Breast epithelium (tissue), 4 donors: ENCODE results near the gene NOS2. TPM values are rescaled to one million over a fixed set of nuclear protein-coding genes. Genes with fewer than 3 reads are reported as not detected.
A peak's percentile ranks its signal among the peaks of the same experiment; 100 is the strongest.
"Not testable (repeated sequence)": the region's sequence is repeated elsewhere in the genome, so short reads cannot be mapped to it uniquely, and the experiment has no call there.

Experiments used
- DNase-seq, 2 donors: peaks; one replicate each; pipeline ENCODE4 v3.0.0-alpha.2; 2019; ENCODE audit warnings: low spot score in 2 of 2
- H3K27ac ChIP-seq, 2 donors: fragments of 200-600 bp; sonication (generic) in 1 of 2; one replicate each; pipeline ENCODE4 v1.5.1; 2016 to 2019; ENCODE audit warnings: mild to moderate bottlenecking in 1 of 2
- H3K27me3 ChIP-seq, 2 donors: fragments of 200-600 bp; sonication (generic) in 1 of 2; one replicate each; pipeline versions ENCODE4 v1.5.1 to v1.6.0; 2017 to 2019; ENCODE audit warnings: control low read depth in 1 of 2, mild to moderate bottlenecking in 1 of 2
- H3K36me3 ChIP-seq: fragments of 200-600 bp; one replicate; pipeline ENCODE4 v1.5.1; 2019
- H3K4me1 ChIP-seq, 2 donors: fragments of 200-600 bp; sonication (generic); one replicate each; pipeline ENCODE4 v1.5.1; 2016 to 2019; ENCODE audit warnings: control low read depth in 1 of 2
- H3K4me3 ChIP-seq, 3 donors: fragments of 200-600 bp; sonication (generic); 1 replicate in 2 of 3; 2 replicates in 1 of 3; pipeline ENCODE4 v1.5.1; 2016 to 2019; ENCODE audit warnings: mild to moderate bottlenecking in 3 of 3, moderate library complexity in 2 of 3
- H3K9me3 ChIP-seq, 2 donors: fragments of 200-600 bp; sonication (generic) in 1 of 2; one replicate each; pipeline ENCODE4 v1.5.1; 2016 to 2019; ENCODE audit warnings: control low read depth in 1 of 2
- CTCF ChIP-seq, 3 donors: fragments of 450-650 bp; IDR thresholded peaks; one replicate each; pipeline ENCODE4 v1.5.1; 2016 to 2017; ENCODE audit warnings: antibody characterized with exemption in 3 of 3, mild to moderate bottlenecking in 3 of 3, moderate library complexity in 3 of 3
- POLR2A ChIP-seq: fragments of 450-650 bp; IDR thresholded peaks from one replicate; pipeline ENCODE4 v1.6.1; 2016; ENCODE audit warnings: antibody characterized with exemption, mild to moderate bottlenecking, moderate library complexity
- POLR2AphosphoS5 ChIP-seq, 3 donors: sonication (generic); formaldehyde crosslinking; IDR thresholded peaks; one replicate each; pipeline ENCODE4 v1.6.1; 2017; ENCODE audit warnings: antibody characterized with exemption in 3 of 3
- intact Hi-C: fragments of 100-400 bp; cut with DNase I; formaldehyde crosslinking; loops from one replicate; pipeline ENCODE4 v1.15.1; 2023; ENCODE audit warnings: low total_unique reads
- total RNA-seq, 3 donors: library from RNA; depleted of rRNA; stranded (reverse); fragments of >200 nt; gene quantifications; one replicate each; pipeline ENCODE4 v1.1.0, GENCODE V29; 2016

NOS2 gene
- total RNA-seq, 3 donors from 2014 or later, result 0.16 to 0.33 (median 0.29) TPM

GRCh38 chr17:27824176-27824715, 23.9 kb upstream of the NOS2 start:
- H3K4me3 ChIP-seq, result no peak overlapping the region
- H3K9me3 ChIP-seq, result no peaks in the 10 kb centered on the region
- no peak overlapping the region for H3K27ac ChIP-seq
- no peaks in the 10 kb centered on the region for H3K27me3 ChIP-seq
- intact Hi-C loops, result no loop called here
- no peak for DNase-seq
- no peaks in the 10 kb centered on the region for H3K4me1 ChIP-seq
- H3K36me3 ChIP-seq, result no peaks in the 10 kb centered on the region
- no peak for TF ChIP-seq CTCF (IDR thresholded peaks at IDR 0.05)
- TF ChIP-seq POLR2A, result no peak
- TF ChIP-seq POLR2AphosphoS5 (IDR thresholded peaks at IDR 0.05), result no peak

DNA sequence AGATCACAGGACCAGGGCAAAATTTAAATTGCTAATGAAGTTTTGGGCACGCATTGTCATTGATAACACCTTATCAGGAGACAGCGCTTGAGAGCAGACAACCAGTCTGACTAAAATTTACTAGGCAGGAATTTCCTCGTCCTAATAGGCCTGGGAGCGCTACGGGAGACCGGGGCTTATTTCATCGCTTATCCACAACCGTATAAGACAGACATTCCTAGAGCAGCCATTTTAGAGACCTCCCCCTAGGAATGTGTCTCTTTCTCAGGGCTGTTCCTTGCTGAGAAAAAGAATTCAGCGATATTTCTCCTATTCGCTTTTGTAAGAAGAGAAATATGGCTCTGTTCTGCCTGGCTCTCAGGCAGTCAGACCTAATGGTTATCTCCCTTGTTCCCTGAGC, 21.8 kb upstream of the NOS2 start:
- H3K27me3 ChIP-seq, H3K9me3 ChIP-seq, H3K4me3 ChIP-seq, H3K36me3 ChIP-seq, H3K27ac ChIP-seq, DNase-seq, H3K4me1 ChIP-seq, intact Hi-C loops: not testable (repeated sequence)

DNA sequence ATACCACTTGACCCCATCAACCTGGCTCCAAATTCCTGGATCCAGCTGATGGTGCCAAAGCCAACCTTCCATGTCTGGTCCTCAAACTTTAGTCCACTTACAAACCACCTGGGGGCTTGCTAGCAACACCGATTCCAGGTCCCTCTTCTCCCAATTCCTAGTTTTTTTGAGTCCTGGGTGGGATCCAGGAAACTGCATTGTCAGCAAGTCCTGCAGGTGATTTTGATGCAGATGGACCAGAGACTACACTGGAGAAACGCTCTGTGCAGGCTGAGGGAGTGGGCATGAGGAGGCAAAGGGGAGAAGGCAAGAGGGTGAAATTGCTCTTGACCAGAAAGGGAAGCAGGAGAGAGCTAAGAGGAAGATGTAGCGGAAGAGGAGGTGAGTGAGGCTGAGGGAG, 21.0 kb upstream of the NOS2 start:
- Histone ChIP-seq H3K36me3 (no peaks in the 10 kb centered on the region), H3K9me3 (no peaks in the 10 kb centered on the region), H3K27me3 (no peaks in the 10 kb centered on the region), H3K4me1 (no peaks in the 10 kb centered on the region), H3K4me3 (no peak overlapping the region), H3K27ac (no peak overlapping the region)
- TF ChIP-seq POLR2AphosphoS5 (IDR thresholded peaks at IDR 0.05) (no peak), CTCF (IDR thresholded peaks at IDR 0.05) (no peak), POLR2A (no peak)
- DNase-seq, result no peak
- intact Hi-C loops, result no loop called here

DNA sequence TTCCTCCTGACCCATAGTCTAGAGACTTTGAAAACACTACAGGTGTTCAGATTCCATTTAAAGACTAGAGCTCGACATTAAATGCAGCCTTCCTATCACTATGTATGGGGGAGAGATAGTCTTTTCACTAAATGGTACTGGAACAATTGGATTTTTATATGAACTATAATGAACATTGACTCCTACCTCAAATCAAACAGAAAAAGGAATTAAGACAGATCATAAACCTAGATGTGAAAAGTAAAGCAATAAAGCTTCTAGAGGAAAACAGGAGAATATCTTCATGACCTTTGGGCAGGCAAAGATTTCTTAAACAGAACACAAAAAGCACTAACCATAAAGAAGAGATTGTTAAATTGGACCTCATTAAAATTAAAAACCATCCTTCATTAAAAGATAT, 18.8 kb upstream of the NOS2 start:
- H3K27ac ChIP-seq, result no peak overlapping the region
- H3K9me3 ChIP-seq, result no peaks in the 10 kb centered on the region
- no peaks in the 10 kb centered on the region for H3K36me3 ChIP-seq
- no peaks in the 10 kb centered on the region for H3K4me1 ChIP-seq
- H3K4me3 ChIP-seq, result no peak overlapping the region
- DNase-seq, result no peak
- H3K27me3 ChIP-seq, result no peaks in the 10 kb centered on the region
- intact Hi-C loops, result no loop called here
- TF ChIP-seq POLR2A (no peak), POLR2AphosphoS5 (IDR thresholded peaks at IDR 0.05) (no peak), CTCF (IDR thresholded peaks at IDR 0.05) (no peak)

DNA sequence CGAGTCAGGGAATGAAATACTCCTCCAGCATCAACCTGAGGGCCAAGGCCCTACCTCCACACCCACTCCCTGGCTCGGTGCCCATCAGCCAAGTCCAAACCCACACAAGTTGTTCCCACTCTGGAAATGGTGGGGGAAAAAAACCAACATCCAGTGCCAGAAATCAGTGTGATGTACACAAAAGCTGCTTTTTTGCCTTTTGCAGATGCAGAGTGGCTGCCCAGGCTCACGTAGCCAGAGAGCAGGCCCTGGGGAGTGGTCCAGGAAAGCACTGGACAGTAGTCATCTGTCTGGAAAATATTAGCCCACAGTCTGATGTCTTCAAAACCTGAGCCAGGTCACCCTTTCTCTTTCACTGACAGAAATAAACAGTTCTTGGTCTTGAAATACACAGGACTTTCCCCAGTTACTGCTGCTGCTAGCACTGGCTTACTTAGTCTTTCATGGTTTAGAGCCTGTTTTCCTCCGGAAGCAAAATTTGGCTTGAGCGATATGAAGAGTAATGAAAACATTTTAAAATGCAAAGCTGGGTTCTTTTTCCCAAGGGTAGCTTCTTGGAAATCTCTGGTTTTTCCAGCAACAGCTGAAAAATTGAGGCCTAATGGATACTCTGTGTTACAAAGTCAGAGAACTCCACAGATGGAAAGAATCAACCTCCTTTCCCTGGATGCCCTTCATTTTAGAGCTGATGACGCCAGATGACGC, 18.2 kb upstream of the NOS2 start:
- no peaks in the 10 kb centered on the region for H3K27me3 ChIP-seq
- peak overlapping the region in 1 of 2 donors; percentile 64 for H3K27ac ChIP-seq
- no peak overlapping the region for H3K4me3 ChIP-seq
- H3K4me1 ChIP-seq, result no peaks in the 10 kb centered on the region
- TF ChIP-seq POLR2A, result no peak
- no peak for TF ChIP-seq CTCF (IDR thresholded peaks at IDR 0.05)
- no peak for TF ChIP-seq POLR2AphosphoS5 (IDR thresholded peaks at IDR 0.05)
- intact Hi-C loops, result no loop called here
- no peaks in the 10 kb centered on the region for H3K9me3 ChIP-seq
- no peaks in the 10 kb centered on the region for H3K36me3 ChIP-seq
- no peak for DNase-seq
